Stimulated activated CD4-positive, alpha-beta T cell treated with anti-CD3 and anti-CD28 coated beads, Interleukin-12 subunit alpha, Interleukin-12 subunit beta, amount 100 ng/mL, for 4 hours (primary cell): Measurements from ENCODE around the gene STX11.

Experiments used
- DNase-seq: peaks from one replicate; pipeline ENCODE4 v3.0.0-alpha.2; 2020

Gene STX11

DNA sequence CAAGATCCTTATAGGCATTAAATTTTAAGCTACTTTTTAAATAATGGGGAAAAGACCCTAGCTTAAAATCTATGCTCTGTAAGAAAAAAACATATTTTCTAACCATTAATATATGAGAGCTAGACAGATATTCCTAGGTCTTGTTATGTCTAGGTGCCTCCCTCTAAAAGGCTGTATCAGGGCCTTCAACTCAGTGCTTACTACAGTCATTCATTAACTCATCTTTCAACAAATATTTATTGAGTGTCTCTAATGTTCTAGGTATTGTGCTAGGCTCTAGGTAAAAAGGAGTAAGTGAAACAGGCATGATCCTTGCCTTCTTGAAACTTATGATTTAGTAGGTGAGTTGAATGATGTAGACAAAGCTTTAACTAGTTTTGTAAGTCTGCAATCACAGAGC lies 6.4 kb upstream of the STX11 start:
- DNase-seq = no peak

DNA sequence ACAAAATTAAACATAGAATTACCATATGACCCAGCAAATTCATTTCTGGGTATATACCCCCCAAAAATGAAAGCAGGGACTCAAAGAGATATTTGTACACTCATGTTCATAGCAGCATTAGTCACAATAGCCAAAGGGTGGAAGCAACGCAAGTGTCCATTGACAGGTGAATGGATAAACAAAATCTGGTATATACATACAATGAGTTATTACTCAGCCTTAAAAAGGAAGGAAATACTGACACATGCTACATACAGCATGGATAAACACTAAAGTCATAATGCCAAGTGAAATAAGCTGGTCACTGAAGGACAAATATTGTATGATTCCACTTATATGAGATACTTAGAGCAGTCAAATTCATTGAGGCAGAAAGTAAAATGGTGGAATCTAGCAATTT lies 5.3 kb upstream of the STX11 start:
- no peak for DNase-seq

DNA sequence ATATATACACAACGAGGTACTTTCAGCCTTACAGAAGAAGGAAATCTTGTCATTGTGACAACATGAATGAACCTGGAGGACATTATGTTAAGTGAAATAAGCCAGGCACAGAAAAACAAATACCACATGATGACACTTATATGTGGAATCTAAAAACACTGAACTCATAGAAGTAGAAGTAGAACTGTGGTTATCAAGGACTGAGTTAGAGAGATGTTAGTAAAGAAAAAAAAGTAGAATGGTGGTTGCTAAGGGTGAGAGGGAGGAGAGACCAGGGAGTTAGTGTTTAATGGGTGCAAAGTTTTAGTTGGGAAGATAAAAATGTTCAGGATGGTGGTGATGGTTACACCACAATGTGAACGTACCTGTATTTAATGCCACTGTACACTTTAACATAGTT lies 4.8 kb upstream of the STX11 start:
- DNase-seq = no peak

DNA sequence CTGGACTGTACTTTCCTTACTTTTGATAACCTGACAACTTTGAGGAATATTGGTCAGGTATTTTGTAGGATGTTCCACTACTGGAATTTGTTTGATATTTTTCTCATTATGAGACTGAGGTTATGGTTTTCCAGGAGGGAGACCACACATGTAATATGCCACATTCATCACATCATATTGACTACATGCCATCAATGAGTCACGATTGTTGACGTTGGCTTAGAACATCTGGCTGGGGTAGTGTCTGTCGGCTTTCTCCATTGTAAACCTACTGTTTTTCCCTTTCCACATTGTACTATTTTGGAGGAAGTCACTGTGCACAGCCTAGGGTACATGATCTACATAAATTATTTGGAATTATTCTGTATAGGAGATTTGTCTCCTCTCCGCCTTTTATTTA lies 1.4 kb upstream of the STX11 start:
- no peak for DNase-seq

DNA sequence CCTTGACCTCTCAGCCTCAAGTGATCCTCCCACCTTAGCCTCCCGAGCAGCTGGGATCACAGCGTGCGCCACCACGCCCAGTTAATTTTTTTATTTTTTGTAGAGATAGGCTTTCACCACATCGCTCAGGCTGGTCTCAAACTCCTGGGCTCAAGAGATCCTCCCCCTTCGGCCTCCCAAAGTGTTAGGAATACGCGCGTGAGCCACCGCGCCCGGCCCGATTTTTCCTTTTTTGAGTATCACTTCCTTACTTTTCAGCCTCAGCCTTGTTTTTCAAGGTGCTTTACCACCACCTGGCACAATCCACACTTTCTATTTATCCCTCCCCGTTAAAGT lies 791 bp upstream of the STX11 start:
- DNase-seq = no peak

DNA sequence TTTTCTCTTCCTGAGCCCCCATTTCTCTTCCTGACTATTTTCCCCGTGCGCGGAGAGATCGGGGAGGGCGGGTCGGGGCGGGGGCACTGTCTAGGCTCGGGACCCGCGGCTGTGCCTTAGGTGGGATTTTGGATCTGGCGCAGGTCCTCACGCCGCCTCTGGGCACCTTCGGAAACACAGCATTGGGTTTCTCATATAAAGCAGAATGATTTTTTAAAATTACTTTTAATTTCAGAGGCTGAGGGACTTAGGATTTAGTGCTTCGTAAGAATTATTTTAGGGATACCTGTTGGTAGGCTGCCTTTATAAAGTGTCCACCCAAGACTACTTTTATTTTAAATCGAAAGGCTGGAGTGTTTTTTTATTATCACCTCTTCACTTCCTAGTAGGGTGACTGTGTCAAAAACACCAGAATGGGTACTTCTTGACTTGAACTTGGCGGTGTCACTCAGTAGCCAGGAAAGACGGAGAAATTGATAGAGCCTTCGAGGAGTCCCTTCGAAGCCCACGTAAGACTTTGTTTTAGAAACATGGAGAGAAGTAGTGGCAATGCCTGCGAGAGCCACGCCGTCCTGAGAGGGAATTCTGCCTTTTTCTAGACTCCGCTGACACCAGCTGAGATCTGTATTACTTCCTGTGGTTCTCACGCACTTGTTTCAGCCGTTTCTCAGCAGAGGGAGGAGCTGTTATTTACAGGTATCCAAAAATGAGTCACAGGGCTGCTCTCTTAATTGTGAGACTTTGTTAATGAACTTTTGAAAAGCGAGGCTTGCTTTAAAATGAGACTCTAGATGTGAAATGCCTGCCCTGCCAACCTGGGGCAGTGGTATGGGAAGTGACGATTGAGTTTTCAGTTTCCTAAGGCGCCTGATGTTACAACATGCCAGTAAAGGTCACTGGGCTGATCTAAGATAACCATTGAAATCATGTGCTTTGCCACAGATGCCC lies 667 bp downstream of the STX11 start:
- DNase-seq = peak; percentile 53

- DNase-seq = no peak
Observed at GRCh38 chr6:144152334-144152900, 2.1 kb downstream of the STX11 start.

- no peak for DNase-seq
Observed at GRCh38 chr6:144153260-144153659, 2.9 kb downstream of the STX11 start.

DNA sequence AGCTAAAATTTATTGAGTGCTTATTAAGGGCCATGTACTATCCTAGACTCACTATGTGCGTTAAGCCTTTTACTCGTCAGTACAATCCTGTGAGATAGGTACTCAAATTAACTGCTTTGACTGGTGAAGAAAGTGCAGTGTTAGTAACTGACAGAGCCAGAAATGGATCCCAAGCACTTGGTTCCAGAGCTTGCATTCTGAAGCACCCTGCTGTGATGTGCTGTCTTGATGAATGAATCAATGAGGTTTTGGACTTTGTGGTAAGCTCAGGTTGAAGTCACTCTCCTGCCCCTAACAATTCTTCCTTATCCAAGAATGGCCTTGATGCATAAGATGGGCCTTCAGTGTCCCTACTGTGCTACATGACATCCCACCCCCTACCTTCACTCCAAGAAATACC lies 3.7 kb downstream of the STX11 start:
- DNase-seq = no peak

DNA sequence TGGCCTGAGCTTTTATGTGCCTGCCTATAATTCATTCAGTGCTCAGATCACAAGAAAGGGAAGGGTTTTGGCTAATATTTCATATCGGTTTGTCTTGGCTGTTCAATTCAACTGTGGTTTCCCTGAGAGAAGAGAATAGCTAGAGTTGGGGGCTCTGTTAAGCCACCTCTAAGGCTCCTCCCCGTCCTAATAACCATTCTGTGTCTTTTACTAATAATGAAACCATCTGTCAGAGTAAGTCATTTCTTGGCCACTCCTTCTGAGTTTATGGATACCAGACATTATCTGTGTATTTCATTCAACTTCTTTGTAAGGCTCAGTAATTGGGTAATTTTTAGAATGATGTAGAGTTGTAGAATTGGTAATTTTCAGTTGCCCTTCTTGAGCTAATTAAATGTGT lies 5.2 kb downstream of the STX11 start:
- DNase-seq = no peak

- DNase-seq = no peak
Observed at GRCh38 chr6:144156338-144156737, 6.0 kb downstream of the STX11 start.

DNA sequence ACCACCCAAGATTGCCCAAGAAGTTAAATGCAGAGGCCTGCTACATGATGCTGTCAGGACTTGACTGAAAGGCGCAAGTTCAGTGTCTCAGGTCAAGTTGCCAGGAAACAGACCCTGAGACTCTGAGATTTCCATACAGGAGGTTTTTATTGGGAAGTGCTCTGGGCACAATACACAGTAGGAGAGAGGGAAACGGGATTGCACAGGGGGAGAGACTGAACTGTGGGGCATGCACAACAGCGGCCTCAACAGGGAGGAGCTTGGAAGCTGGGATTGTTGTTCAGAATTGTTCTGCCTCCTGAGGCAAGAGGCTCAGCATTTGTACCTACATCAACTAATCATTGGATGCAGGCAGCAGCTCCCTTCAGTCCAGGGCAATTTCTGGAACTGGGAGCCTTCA lies 6.7 kb downstream of the STX11 start:
- DNase-seq = no peak

GRCh38 chr6:144158133-144158532 lies 7.8 kb downstream of the STX11 start:
- DNase-seq = no peak

- DNase-seq = no peak
Observed at GRCh38 chr6:144159223-144159622, 8.9 kb downstream of the STX11 start.

DNA sequence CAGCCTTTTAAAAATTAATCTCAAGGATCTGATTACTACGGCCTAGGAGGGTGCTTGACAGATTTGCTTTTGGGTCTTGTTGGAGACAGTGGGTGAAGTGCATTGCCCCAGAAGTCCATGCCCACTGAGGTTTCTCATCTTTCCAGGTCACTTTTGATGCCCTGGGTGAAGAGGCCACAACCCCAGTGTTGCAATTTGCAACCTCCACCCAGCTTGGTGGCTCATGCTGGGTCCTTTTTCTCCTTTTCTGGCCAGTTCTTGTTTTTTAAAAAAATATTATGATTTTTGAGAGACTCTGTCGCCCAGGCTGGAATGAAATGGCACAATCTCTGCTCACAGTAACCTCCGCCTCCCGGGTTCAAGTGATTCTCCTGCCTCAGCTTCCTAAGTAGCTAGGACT lies 9.4 kb downstream of the STX11 start:
- no peak for DNase-seq

- DNase-seq = no peak
Observed at GRCh38 chr6:144160431-144161005, 10.2 kb downstream of the STX11 start.

DNA sequence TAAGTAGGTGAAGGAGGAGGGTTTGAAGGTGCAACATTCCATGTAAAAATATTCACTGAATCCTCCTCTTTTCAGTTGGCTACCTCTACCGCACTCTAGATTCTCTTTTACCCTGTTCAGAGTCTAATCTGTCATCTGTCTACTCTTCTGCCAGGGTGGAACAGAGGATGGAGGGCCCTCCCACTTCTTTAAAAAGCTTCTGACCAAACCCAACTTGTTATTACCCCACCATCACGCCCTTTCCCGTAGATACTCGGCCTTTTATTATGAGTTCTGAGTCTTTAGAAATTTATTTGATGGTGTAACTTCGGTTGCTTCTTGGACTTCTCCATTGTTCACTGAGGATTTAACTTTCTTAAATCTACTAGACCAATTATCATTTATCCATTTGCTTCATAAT lies 11.7 kb downstream of the STX11 start:
- DNase-seq = no peak

- DNase-seq = no peak
Observed at GRCh38 chr6:144162977-144163376, 12.7 kb downstream of the STX11 start.

- DNase-seq = no peak
Observed at GRCh38 chr6:144165784-144166183, 15.5 kb downstream of the STX11 start.

DNA sequence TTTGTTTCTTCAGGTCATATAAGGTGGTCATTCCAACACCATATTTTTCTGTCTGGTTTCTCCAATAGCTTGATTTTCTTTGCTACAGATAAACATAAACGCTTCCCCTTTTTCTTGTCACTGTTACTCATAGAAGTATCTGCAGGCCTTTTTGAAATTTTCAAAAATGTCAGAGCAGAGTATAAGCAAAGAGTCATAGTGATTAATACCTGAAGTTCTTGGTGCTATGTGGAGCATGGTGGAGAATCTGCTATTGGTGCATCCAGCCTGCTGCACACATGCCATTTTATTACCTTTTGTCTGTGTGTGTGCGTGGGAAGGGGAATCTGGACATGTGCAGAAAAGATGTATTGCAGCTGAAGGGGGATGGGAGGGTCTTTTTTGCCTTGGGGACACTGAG lies 19.7 kb downstream of the STX11 start:
- DNase-seq = no peak

GRCh38 chr6:144171406-144171805 lies 21.1 kb downstream of the STX11 start:
- DNase-seq = no peak

- no peak for DNase-seq
Observed at GRCh38 chr6:144174006-144174405, 23.7 kb downstream of the STX11 start.

- no peak for DNase-seq
Observed at GRCh38 chr6:144176043-144176442, 25.7 kb downstream of the STX11 start.

GRCh38 chr6:144177726-144178125 lies 27.4 kb downstream of the STX11 start:
- no peak for DNase-seq
